Osteoblast (primary cell): ENCODE measurements around the gene RIC3. TPM values are rescaled to one million over a fixed set of nuclear protein-coding genes. Genes with fewer than 3 reads are reported as not detected.

ENCODE experiments used
- DNase-seq: peaks from one replicate; pipeline ENCODE4 v3.0.0; 2011; ENCODE audit warnings: low spot score, mixed read lengths; ENCODE audit not compliant: insufficient read length; ENCODE audit errors: missing footprints
- H2AFZ ChIP-seq: 2 replicates; pipeline ENCODE4 v1.6.0; 2011; ENCODE audit warnings: mild to moderate bottlenecking, low read length
- H3K27ac ChIP-seq: 2 replicates; pipeline ENCODE4 v1.5.1; 2011; ENCODE audit warnings: mild to moderate bottlenecking, low read depth, low read length, moderate library complexity
- H3K27me3 ChIP-seq: 2 replicates; pipeline ENCODE4 v1.6.0; 2012; ENCODE audit warnings: mild to moderate bottlenecking, control low read depth, inconsistent platforms, low read length, moderate library complexity; ENCODE audit not compliant: insufficient read depth
- H3K36me3 ChIP-seq: 2 replicates; pipeline ENCODE4 v1.5.1; 2011; ENCODE audit warnings: mild to moderate bottlenecking, low read length, control low read depth, moderate library complexity; ENCODE audit not compliant: insufficient read depth
- H3K4me1 ChIP-seq: 2 replicates; pipeline ENCODE4 v1.5.1; 2011; ENCODE audit warnings: mild to moderate bottlenecking, low read length, control low read depth, moderate library complexity; ENCODE audit not compliant: insufficient read depth
- H3K4me2 ChIP-seq: 2 replicates; pipeline ENCODE4 v1.6.0; 2011; ENCODE audit warnings: mild to moderate bottlenecking, low read length; ENCODE audit not compliant: insufficient read depth
- H3K4me3 ChIP-seq: fragments of 200-600 bp; sonication (generic); 3 replicates; pipeline ENCODE4 v1.5.1; 2012; ENCODE audit warnings: mild to moderate bottlenecking, low read length, inconsistent platforms; ENCODE audit not compliant: insufficient read depth
- H3K79me2 ChIP-seq: 2 replicates; pipeline ENCODE4 v1.6.0; 2012; ENCODE audit warnings: mild to moderate bottlenecking, low read length, control low read depth, inconsistent platforms; ENCODE audit not compliant: insufficient read depth
- H3K9me3 ChIP-seq: 2 replicates; pipeline ENCODE4 v1.5.1; 2011; ENCODE audit warnings: low read depth, low read length, control low read depth
- H4K20me1 ChIP-seq: 2 replicates; pipeline ENCODE4 v1.6.0; 2012; ENCODE audit warnings: mild to moderate bottlenecking, low read length, control low read depth; ENCODE audit not compliant: insufficient read depth
- CTCF ChIP-seq: IDR thresholded peaks from 2 replicates; pipeline ENCODE4 v1.5.1; 2011; ENCODE audit warnings: mild to moderate bottlenecking, low read depth, low read length, moderate library complexity; ENCODE audit errors: extremely low read depth
- total RNA-seq: library from RNA; depleted of rRNA; stranded (reverse); fragments of >200 nt; gene quantifications from 2 replicates; pipeline ENCODE4 v1.2.3, GENCODE V29; 2012

RIC3 gene
- total RNA-seq, 1 donor = not detected

- Histone ChIP-seq H3K4me2 (peak overlapping the region; percentile 64), H3K9me3 (no peaks in the 10 kb centered on the region), H3K4me1 (peaks cover 50% of the 10 kb centered on the region), H3K27ac (peak overlapping the region; percentile 50), H3K36me3 (no peaks in the 10 kb centered on the region), H4K20me1 (no peaks in the 10 kb centered on the region), H3K27me3 (no peaks in the 10 kb centered on the region), H3K79me2 (no peaks in the 10 kb centered on the region), H2AFZ (peak overlapping the region; percentile 24), H3K4me3 (no peak overlapping the region)
- no peak for TF ChIP-seq CTCF
- peak; percentile 95 for DNase-seq
Measured at GRCh38 chr11:8063324-8063723, 105.5 kb downstream of the RIC3 start.

- no peaks in the 10 kb centered on the region for H3K79me2 ChIP-seq
- peak overlapping the region; percentile 64 for H3K4me2 ChIP-seq
- H3K4me1 ChIP-seq = peaks cover 46% of the 10 kb centered on the region
- no peak overlapping the region for H2AFZ ChIP-seq
- H3K4me3 ChIP-seq = no peak overlapping the region
- no peaks in the 10 kb centered on the region for H4K20me1 ChIP-seq
- no peak for TF ChIP-seq CTCF
- no peaks in the 10 kb centered on the region for H3K36me3 ChIP-seq
- H3K27ac ChIP-seq = peak overlapping the region; percentile 50
- H3K27me3 ChIP-seq = no peaks in the 10 kb centered on the region
- no peaks in the 10 kb centered on the region for H3K9me3 ChIP-seq
- no peak for DNase-seq
Measured at GRCh38 chr11:8062781-8063257, 106.0 kb downstream of the RIC3 start.

- peak overlapping the region; percentile 97 for H3K27ac ChIP-seq
- H3K27me3 ChIP-seq = no peaks in the 10 kb centered on the region
- no peak overlapping the region for H3K4me2 ChIP-seq
- no peak overlapping the region for H3K4me3 ChIP-seq
- no peak for TF ChIP-seq CTCF
- no peak overlapping the region for H2AFZ ChIP-seq
- H3K79me2 ChIP-seq = no peaks in the 10 kb centered on the region
- H3K36me3 ChIP-seq = no peaks in the 10 kb centered on the region
- H4K20me1 ChIP-seq = peaks cover under 1% of the 10 kb centered on the region
- H3K9me3 ChIP-seq = no peaks in the 10 kb centered on the region
- H3K4me1 ChIP-seq = peaks cover 53% of the 10 kb centered on the region
- peak; percentile 26 for DNase-seq
Measured at GRCh38 chr11:8061555-8062428, 107.0 kb downstream of the RIC3 start.

GRCh38 chr11:8060801-8061554 is 107.8 kb downstream of the RIC3 start:
- Histone ChIP-seq H4K20me1 (peaks cover 4% of the 10 kb centered on the region), H2AFZ (peak overlapping the region; percentile 76), H3K4me2 (peak overlapping the region; percentile 58), H3K79me2 (no peaks in the 10 kb centered on the region), H3K27me3 (no peaks in the 10 kb centered on the region), H3K4me1 (peaks cover 54% of the 10 kb centered on the region), H3K36me3 (no peaks in the 10 kb centered on the region), H3K9me3 (no peaks in the 10 kb centered on the region), H3K4me3 (no peak overlapping the region), H3K27ac (peak overlapping the region; percentile 97)
- peak; percentile 94 for DNase-seq
- TF ChIP-seq CTCF = no peak
